H54 (cell line): ENCODE measurements around the gene KRTAP4-6.
"Not testable (repeated sequence)": the region's sequence is repeated elsewhere in the genome, so short reads cannot be mapped to it uniquely, and the experiment has no call there.

Experiments
- DNase-seq: peaks from one replicate; pipeline ENCODE4 v3.0.0; 2011; ENCODE audit warnings: low spot score, mixed read lengths; ENCODE audit not compliant: insufficient read length
- FAIRE-seq: peaks from 3 replicates; lab custom pipeline; 2011; peaks lifted over from hg19 to GRCh38; lab: Jason Lieb, UNC
- POLR2A ChIP-seq: IDR thresholded peaks from 2 replicates; pipeline ENCODE4 v1.6.1; 2011; ENCODE audit warnings: low read depth, mild to moderate bottlenecking, low read length

The KRTAP4-6 gene

GRCh38 chr17:41140360-41141131 lies at the start of gene KRTAP4-6:
Gene KRTAP4-6 (minus strand): TSS chr17:41140544. CDS start chr17:41140487, 57 bp downstream.
- peak; percentile 66 for FAIRE-seq
- TF ChIP-seq POLR2A, result no peak

GRCh38 chr17:41189837-41190318 lies 49.5 kb upstream of the KRTAP4-6 start, which contains the start of gene KRTAP9-1:
Gene KRTAP9-1 (plus strand): TSS chr17:41189887. CDS start chr17:41189887, 0 bp downstream.
- not testable (repeated sequence) for FAIRE-seq, DNase-seq

More at GRCh38 chr17:41140360-41141131, at the start of gene KRTAP4-6:
- peak; percentile 26 for DNase-seq

GRCh38 chr17:41186872-41187271 lies 46.5 kb upstream of the KRTAP4-6 start:
- FAIRE-seq, result no peak
- DNase-seq, result no peak
- TF ChIP-seq POLR2A, result no peak

- TF ChIP-seq POLR2A, result no peak
- DNase-seq (no peak), FAIRE-seq (no peak)
These were observed 44.7 kb upstream of the KRTAP4-6 start for GRCh38 chr17:41185001-41185400.

GRCh38 chr17:41184480-41184961 lies 44.2 kb upstream of the KRTAP4-6 start, which contains the start of gene KRTAP4-1:
Gene KRTAP4-1 (minus strand): TSS chr17:41184911. CDS start chr17:41184854, 57 bp downstream.
- no peak for FAIRE-seq
- no peak for DNase-seq
- no peak for TF ChIP-seq POLR2A

GRCh38 chr17:41178843-41179616 lies 38.7 kb upstream of the KRTAP4-6 start:
- no peak for DNase-seq
- no peak for FAIRE-seq
- TF ChIP-seq POLR2A, result no peak

GRCh38 chr17:41178341-41178740 lies 38.0 kb upstream of the KRTAP4-6 start:
- DNase-seq, result peak; percentile 20
- TF ChIP-seq POLR2A, result no peak
- FAIRE-seq, result peak; percentile 76

GRCh38 chr17:41177727-41178271 lies 37.5 kb upstream of the KRTAP4-6 start, which contains the start of gene KRTAP4-2:
Gene KRTAP4-2 (minus strand): TSS chr17:41178221. CDS start chr17:41178164, 57 bp downstream.
- FAIRE-seq (no peak), DNase-seq (no peak)
- no peak for TF ChIP-seq POLR2A

GRCh38 chr17:41176744-41177387 lies 36.5 kb upstream of the KRTAP4-6 start:
- no peak for FAIRE-seq
- DNase-seq, result no peak
- TF ChIP-seq POLR2A, result no peak

- no peak for TF ChIP-seq POLR2A
- DNase-seq, result no peak
- no peak for FAIRE-seq
These were observed 31.5 kb upstream of the KRTAP4-6 start for GRCh38 chr17:41171886-41172285.

GRCh38 chr17:41168121-41168520 lies 27.8 kb upstream of the KRTAP4-6 start, which contains the start of gene KRTAP4-3:
Gene KRTAP4-3 (minus strand): TSS chr17:41168221. CDS start chr17:41168172, 49 bp downstream.
- FAIRE-seq (peak; percentile 20), DNase-seq (no peak)
- TF ChIP-seq POLR2A, result no peak

GRCh38 chr17:41167561-41167960 lies 27.2 kb upstream of the KRTAP4-6 start:
- TF ChIP-seq POLR2A, result no peak
- FAIRE-seq, result no peak
- DNase-seq, result no peak

GRCh38 chr17:41163828-41164227 lies 23.5 kb upstream of the KRTAP4-6 start:
- TF ChIP-seq POLR2A, result no peak
- DNase-seq (no peak), FAIRE-seq (peak; percentile 15)
